ENCODE data around the gene ESR1. TPM values are rescaled to one million over a fixed set of nuclear protein-coding genes. Genes with fewer than 3 reads are reported as not detected.

Gene ESR1
- total RNA-seq, 1 experiment from 2014 or later: 0.07 TPM

DNA sequence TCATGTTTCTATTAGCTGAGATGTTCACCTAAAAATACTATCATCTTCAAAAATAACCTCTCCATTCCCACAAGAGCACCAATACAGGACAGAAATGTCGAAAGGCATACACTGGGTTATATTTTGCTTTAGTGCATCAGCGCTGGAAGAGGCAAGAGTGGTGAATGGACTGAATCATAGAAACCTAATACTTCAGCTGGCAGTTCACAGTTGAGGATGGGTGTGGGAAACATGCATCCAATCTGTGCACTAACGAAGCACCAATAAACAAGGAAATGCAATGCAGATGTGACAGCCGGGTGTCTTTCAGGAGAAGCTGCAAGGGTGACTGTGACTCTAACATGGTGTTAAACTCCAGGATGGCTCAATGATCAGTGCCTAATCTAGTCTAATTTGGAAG, 365.8 kb downstream of the ESR1 start:
- no peak for DNase-seq (ENCODE audit: low read depth)

DNA sequence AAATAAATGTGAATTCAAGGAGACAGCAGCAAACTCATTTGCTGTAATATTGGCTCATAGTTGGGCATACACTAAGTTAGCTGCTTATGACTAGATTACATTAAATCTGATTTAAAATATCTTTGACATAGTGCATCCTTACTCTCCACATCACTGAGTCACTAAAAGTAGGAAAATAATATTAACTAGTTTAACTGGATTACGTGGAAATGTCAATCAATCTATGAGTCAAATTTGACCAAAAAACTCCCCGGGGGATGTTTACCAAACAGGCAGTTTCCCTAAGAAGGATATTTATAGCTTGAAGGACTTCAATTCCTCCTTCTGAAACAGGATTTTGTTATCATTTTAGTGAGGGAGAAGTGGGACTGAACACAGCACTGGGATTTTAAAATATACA, 366.5 kb downstream of the ESR1 start:
- peak; percentile 9 for DNase-seq (ENCODE audit: low read depth)

DNA sequence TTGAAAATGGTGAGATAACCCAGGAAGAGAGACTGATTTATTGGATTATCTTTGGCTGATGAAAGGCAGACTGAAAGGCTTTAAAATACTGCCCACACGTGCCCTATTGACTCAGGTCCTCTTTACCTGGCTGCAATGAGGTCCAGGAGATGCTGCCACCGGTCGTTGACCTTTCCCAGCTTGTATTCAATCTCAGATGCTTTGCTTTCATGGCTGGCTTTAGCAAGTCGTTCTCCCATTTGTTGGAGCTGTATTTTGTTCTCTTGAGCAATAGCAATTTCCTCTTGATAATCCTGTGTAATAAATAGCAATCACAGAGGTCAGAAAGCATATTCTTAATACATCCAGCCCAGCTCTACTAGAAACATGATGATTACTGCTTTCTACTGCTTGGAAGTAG, 368.8 kb downstream of the ESR1 start:
- no peak for DNase-seq (ENCODE audit: low read depth)
